IMR-90 (cell line): ENCODE results near the gene PLXNA4. TPM values are rescaled to one million over a fixed set of nuclear protein-coding genes. Genes with fewer than 3 reads are reported as not detected.

ENCODE experiments used
- ATAC-seq: fragments of 200-7000 bp; cut with Tn5 transposase; 2 replicates; pipeline ENCODE4 v1.9.1; 2020; ENCODE audit warnings: low read depth, mild to moderate bottlenecking, moderate library complexity
- BruUV-seq: library from RNA; stranded (reverse); fragments of 400-500 nt; replicated peaks from 2 replicates; lab custom pipeline; 2021; lab: Mats Ljungman, UMichigan
- CTCF ChIA-PET: fragments of 300-600 bp; formaldehyde crosslinking; extraction: SDS; loops from one replicate; lab custom pipeline; 2021; ENCODE audit warnings: antibody characterized with exemption; lab: Yijun Ruan, JAX
- POLR2A ChIA-PET: fragments of 300-600 bp; sonication (Branson Sonifier 250); formaldehyde crosslinking; loops from one replicate; lab custom pipeline; 2022; ENCODE audit warnings: antibody characterized with exemption; ENCODE audit not compliant: unreplicated experiment; lab: Charles Lee
- DNase-seq: peaks from one replicate; pipeline ENCODE4 v3.0.0; 2013
- H2AFZ ChIP-seq: replicated peaks from 2 replicates; pipeline ENCODE3; 2013; ENCODE audit warnings: low read length, mild to moderate bottlenecking; ENCODE audit not compliant: poor library complexity
- H2AK5ac ChIP-seq: 2 replicates; pipeline ENCODE4 v1.6.1; 2013; ENCODE audit warnings: low read depth, low read length, inconsistent platforms
- H2AK9ac ChIP-seq: replicated peaks from 2 replicates; pipeline ENCODE3; 2013; ENCODE audit warnings: mild to moderate bottlenecking, low read depth, low read length, moderate library complexity; ENCODE audit not compliant: poor library complexity
- H2BK120ac ChIP-seq: 2 replicates; pipeline ENCODE4 v1.6.1; 2013; ENCODE audit warnings: low read depth, low read length, inconsistent platforms
- H2BK15ac ChIP-seq: 3 replicates; pipeline ENCODE4 v1.6.1; 2013; ENCODE audit warnings: low read depth, low read length, inconsistent platforms
- H2BK20ac ChIP-seq: 2 replicates; pipeline ENCODE4 v1.6.1; 2013; ENCODE audit warnings: low read depth, mild to moderate bottlenecking, inconsistent platforms, low read length, moderate library complexity
- H2BK5ac ChIP-seq: 2 replicates; pipeline ENCODE4 v1.6.1; 2013; ENCODE audit warnings: mild to moderate bottlenecking, low read depth, low read length, inconsistent platforms; ENCODE audit not compliant: poor library complexity, severe bottlenecking
- H3K14ac ChIP-seq: replicated peaks from 2 replicates; pipeline ENCODE4 v1.6.1; 2013; ENCODE audit warnings: low read depth, low read length, inconsistent platforms
- H3K18ac ChIP-seq: 2 replicates; pipeline ENCODE4 v1.6.1; 2013; ENCODE audit warnings: low read depth, low read length, control low read depth
- H3K23ac ChIP-seq: 2 replicates; pipeline ENCODE4 v1.6.1; 2013; ENCODE audit warnings: low read depth, low read length, inconsistent platforms
- H3K27ac ChIP-seq: 2 replicates; pipeline ENCODE4 v1.5.1; 2013; ENCODE audit warnings: mild to moderate bottlenecking, control low read depth, low read length; ENCODE audit not compliant: insufficient read depth
- H3K27me3 ChIP-seq: 2 replicates; pipeline ENCODE4 v1.6.1; 2013; ENCODE audit warnings: low read length; ENCODE audit not compliant: control insufficient read depth, insufficient read depth
- H3K36me3 ChIP-seq: 2 replicates; pipeline ENCODE4 v1.6.1; 2013; ENCODE audit warnings: low read length, mixed read lengths; ENCODE audit not compliant: control insufficient read depth, insufficient read depth
- H3K4ac ChIP-seq: 2 replicates; pipeline ENCODE4 v1.6.1; 2013; ENCODE audit warnings: low read depth, low read length, inconsistent platforms
- H3K4me1 ChIP-seq: 2 replicates; pipeline ENCODE4 v1.6.1; 2013; ENCODE audit warnings: low read length, mixed read lengths; ENCODE audit not compliant: control insufficient read depth, insufficient read depth
- H3K4me2 ChIP-seq: 2 replicates; pipeline ENCODE4 v1.6.1; 2013; ENCODE audit warnings: low read depth, mild to moderate bottlenecking, control low read depth, low read length, moderate library complexity
- H3K4me3 ChIP-seq: 2 replicates; pipeline ENCODE4 v1.5.1; 2013; ENCODE audit warnings: low read depth, mild to moderate bottlenecking, control low read depth, low read length, moderate library complexity; ENCODE audit not compliant: insufficient read depth
- H3K56ac ChIP-seq: 2 replicates; pipeline ENCODE4 v1.6.1; 2013; ENCODE audit warnings: low read length, inconsistent platforms; ENCODE audit not compliant: insufficient read depth; ENCODE audit errors: extremely low read depth
- H3K79me1 ChIP-seq, 2 experiments: 2 replicates each; pipeline ENCODE4 v1.6.1; 2013; ENCODE audit warnings: low read length in 2 of 2, inconsistent platforms in 1 of 2, low read depth in 1 of 2
- H3K9ac ChIP-seq: 2 replicates; pipeline ENCODE4 v1.6.1; 2013; ENCODE audit warnings: low read depth, low read length, control low read depth
- H3K9me1 ChIP-seq: 2 replicates; pipeline ENCODE4 v1.6.1; 2013; ENCODE audit warnings: low read length, inconsistent platforms; ENCODE audit not compliant: insufficient read depth
- H3K9me3 ChIP-seq: 2 replicates; pipeline ENCODE4 v1.6.1; 2013; ENCODE audit warnings: low read length; ENCODE audit not compliant: control insufficient read depth, insufficient read depth
- H4K20me1 ChIP-seq: 2 replicates; pipeline ENCODE4 v1.6.1; 2013; ENCODE audit warnings: low read length, inconsistent platforms; ENCODE audit not compliant: insufficient read depth
- H4K5ac ChIP-seq: 2 replicates; pipeline ENCODE4 v1.6.1; 2013; ENCODE audit warnings: mild to moderate bottlenecking, low read depth, low read length, control low read depth
- H4K8ac ChIP-seq, 2 experiments: 2 replicates each; pipeline ENCODE4 v1.6.1; 2013; ENCODE audit warnings: low read depth in 2 of 2, low read length in 2 of 2, control low read depth in 1 of 2, inconsistent platforms in 1 of 2
- H4K91ac ChIP-seq: 2 replicates; pipeline ENCODE4 v1.6.1; 2013; ENCODE audit warnings: low read depth, low read length, inconsistent platforms; ENCODE audit not compliant: insufficient read depth
- BHLHE40 ChIP-seq: fragments of 150-350 bp; IDR thresholded peaks from 2 replicates; pipeline ENCODE4 v1.6.1; 2016; ENCODE audit warnings: mild to moderate bottlenecking, low read depth, low read length
- CEBPB ChIP-seq: IDR thresholded peaks from 2 replicates; pipeline ENCODE4 v1.6.1; 2012; ENCODE audit warnings: low read depth, low read length, improper control_type of control experiment
- CHD1 ChIP-seq: IDR thresholded peaks from 2 replicates; pipeline ENCODE4 v1.6.1; 2012; ENCODE audit warnings: low read depth, low read length, improper control_type of control experiment
- CTCF ChIP-seq: conservative IDR thresholded peaks from 2 replicates; pipeline ENCODE4 v1.5.1; 2012; ENCODE audit warnings: mild to moderate bottlenecking, low read depth, low read length, improper control_type of control experiment
- FOS ChIP-seq: fragments of 150-350 bp; IDR thresholded peaks from 2 replicates; pipeline ENCODE4 v1.6.1; 2016; ENCODE audit warnings: low read depth, low read length
- MAFK ChIP-seq: IDR thresholded peaks from 2 replicates; pipeline ENCODE4 v1.6.1; 2012; ENCODE audit warnings: low read depth, low read length, improper control_type of control experiment
- MAZ ChIP-seq: IDR thresholded peaks from 2 replicates; pipeline ENCODE4 v1.6.1; 2012; ENCODE audit warnings: low read depth, mild to moderate bottlenecking, low read length, improper control_type of control experiment, moderate library complexity, borderline replicate concordance
- MXI1 ChIP-seq: IDR thresholded peaks from 2 replicates; pipeline ENCODE4 v1.6.1; 2012; ENCODE audit warnings: low read depth, mild to moderate bottlenecking, low read length, moderate library complexity, borderline replicate concordance
- POLR2A ChIP-seq: IDR thresholded peaks from 2 replicates; pipeline ENCODE4 v1.6.1; 2012; ENCODE audit warnings: mild to moderate bottlenecking, low read depth, low read length
- RAD21 ChIP-seq: IDR thresholded peaks from 2 replicates; pipeline ENCODE4 v1.6.1; 2012; ENCODE audit warnings: low read length, improper control_type of control experiment
- RCOR1 ChIP-seq: IDR thresholded peaks from 2 replicates; pipeline ENCODE4 v1.6.1; 2012; ENCODE audit warnings: mild to moderate bottlenecking, low read length, improper control_type of control experiment; ENCODE audit not compliant: insufficient replicate concordance
- SMC3 ChIP-seq: fragments of 150-350 bp; IDR thresholded peaks from 2 replicates; pipeline ENCODE4 v1.6.1; 2016; ENCODE audit warnings: low read depth, mild to moderate bottlenecking, antibody characterized with exemption, low read length, moderate library complexity
- USF2 ChIP-seq: fragments of 150-350 bp; IDR thresholded peaks from 2 replicates; pipeline ENCODE4 v1.6.1; 2017; ENCODE audit warnings: mild to moderate bottlenecking, antibody characterized with exemption, low read length, low read depth
- WGBS, 2 experiments: methylation state at CpG; one replicate each; pipeline versions ENCODE4 v1.1.5 to v1.1.7; 2013; ENCODE audit warnings: missing lambda C conversion rate in 2 of 2; ENCODE audit not compliant: insufficient read length in 1 of 2; ENCODE audit errors: extremely low coverage in 2 of 2; 5-methylcytosine and 5-hydroxymethylcytosine counted together
- dilution Hi-C: fragments of 300-500 bp; cut with HindIII; formaldehyde crosslinking; loops from one replicate; pipeline ENCODE4 v1.14.3; 2018; ENCODE audit warnings: low sequenced_read_pairs; ENCODE audit not compliant: unreplicated experiment
- in situ Hi-C: fragments of 300-500 bp; cut with MboI; formaldehyde crosslinking; loops from 3 replicates; pipeline ENCODE4 v1.14.3; 2019; ENCODE audit warnings: low sequenced_read_pairs, inconsistent platforms, mixed read lengths
- intact Hi-C: fragments of 100-400 bp; cut with micrococcal nuclease; formaldehyde crosslinking; loops from 2 replicates; pipeline ENCODE4 v1.10.0; 2022
- polyA plus RNA-seq, 3 experiments: library from polyadenylated mRNA; depleted of rRNA; stranded (reverse); fragments of >200 nt; gene quantifications; 2 replicates each; pipeline ENCODE4 v1.2.3, GENCODE V29; 2012; ENCODE audit warnings: low replicate concordance in 1 of 3
- total RNA-seq: library from RNA; depleted of rRNA; stranded (reverse); fragments of >200 nt; gene quantifications from 2 replicates; pipeline ENCODE4 v1.2.3, GENCODE V29; 2012
- TF ChIP-seq, protein P1 (sequence below): fragments of 150-350 bp; IDR thresholded peaks from 2 replicates; pipeline ENCODE4 v1.6.1; 2016; ENCODE audit warnings: low read depth, mild to moderate bottlenecking, low read length, moderate library complexity, borderline replicate concordance

The PLXNA4 gene
- total and polyA plus RNA-seq, 2 of the 4 experiments (the other 2 are of a cell fraction) = under 0.01 TPM

GRCh38 chr7:132181946-132182685, 394.2 kb downstream of the PLXNA4 start:
- H3K18ac ChIP-seq = no peak overlapping the region
- no peaks in the 10 kb centered on the region for H4K20me1 ChIP-seq
- no peaks in the 10 kb centered on the region for H3K9me1 ChIP-seq
- no peak overlapping the region for H3K4me2 ChIP-seq
- H3K9me3 ChIP-seq = 0 out of 2 replicates have a peak, but pooled peaks cover 2% of the 10 kb centered on the region
- no peak overlapping the region for H2BK5ac ChIP-seq
- H4K5ac ChIP-seq = no peak overlapping the region
- H2BK15ac ChIP-seq = no peak overlapping the region
- H3K56ac ChIP-seq = no peak overlapping the region
- BruUV-seq = no TSS peak
- H3K4ac ChIP-seq = no peak overlapping the region
- CTCF ChIA-PET = no interaction called here
- H3K27me3 ChIP-seq = no peaks in the 10 kb centered on the region
- H2AK9ac ChIP-seq = peak overlapping the region; percentile 63
- H2AFZ ChIP-seq = no peak overlapping the region
- TF ChIP-seq FOS (no peak), MXI1 (no peak), CEBPB (no peak), BHLHE40 (no peak), RAD21 (no peak), MAZ (no peak), CHD1 (no peak), USF2 (no peak), MAFK (no peak), POLR2A (no peak), CTCF (no peak), SMC3 (no peak), RCOR1 (no peak)
- TF ChIP-seq, protein P1, sequence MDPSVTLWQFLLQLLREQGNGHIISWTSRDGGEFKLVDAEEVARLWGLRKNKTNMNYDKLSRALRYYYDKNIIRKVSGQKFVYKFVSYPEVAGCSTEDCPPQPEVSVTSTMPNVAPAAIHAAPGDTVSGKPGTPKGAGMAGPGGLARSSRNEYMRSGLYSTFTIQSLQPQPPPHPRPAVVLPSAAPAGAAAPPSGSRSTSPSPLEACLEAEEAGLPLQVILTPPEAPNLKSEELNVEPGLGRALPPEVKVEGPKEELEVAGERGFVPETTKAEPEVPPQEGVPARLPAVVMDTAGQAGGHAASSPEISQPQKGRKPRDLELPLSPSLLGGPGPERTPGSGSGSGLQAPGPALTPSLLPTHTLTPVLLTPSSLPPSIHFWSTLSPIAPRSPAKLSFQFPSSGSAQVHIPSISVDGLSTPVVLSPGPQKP = no peak
- no peak overlapping the region for H3K9ac ChIP-seq
- H3K36me3 ChIP-seq = no peaks in the 10 kb centered on the region
- no peak overlapping the region for H3K27ac ChIP-seq
- WGBS, 2 experiments = 75% methylated on average over 2 of the region's 9 CpGs; no CpG with 5 or more reads in 1 of the 2 experiments
- intact Hi-C loops = no loop called here
- ATAC-seq (no peak), DNase-seq (no peak)
- no peaks in the 10 kb centered on the region for H3K79me1 ChIP-seq
- no peak overlapping the region for H2AK5ac ChIP-seq
- in situ Hi-C loops = no loop called here
- dilution Hi-C loops = no loop called here
- H3K23ac ChIP-seq = no peak overlapping the region
- H3K4me1 ChIP-seq = no peaks in the 10 kb centered on the region
- H2BK120ac ChIP-seq = no peak overlapping the region
- no peak overlapping the region for H2BK20ac ChIP-seq
- no peak overlapping the region for H4K8ac ChIP-seq
- POLR2A ChIA-PET = no interaction called here
- H4K91ac ChIP-seq = no peak overlapping the region
- no peak overlapping the region for H3K4me3 ChIP-seq
- no peak overlapping the region for H3K14ac ChIP-seq
